ENCODE data around the gene BMAL1.

Gene BMAL1

DNA sequence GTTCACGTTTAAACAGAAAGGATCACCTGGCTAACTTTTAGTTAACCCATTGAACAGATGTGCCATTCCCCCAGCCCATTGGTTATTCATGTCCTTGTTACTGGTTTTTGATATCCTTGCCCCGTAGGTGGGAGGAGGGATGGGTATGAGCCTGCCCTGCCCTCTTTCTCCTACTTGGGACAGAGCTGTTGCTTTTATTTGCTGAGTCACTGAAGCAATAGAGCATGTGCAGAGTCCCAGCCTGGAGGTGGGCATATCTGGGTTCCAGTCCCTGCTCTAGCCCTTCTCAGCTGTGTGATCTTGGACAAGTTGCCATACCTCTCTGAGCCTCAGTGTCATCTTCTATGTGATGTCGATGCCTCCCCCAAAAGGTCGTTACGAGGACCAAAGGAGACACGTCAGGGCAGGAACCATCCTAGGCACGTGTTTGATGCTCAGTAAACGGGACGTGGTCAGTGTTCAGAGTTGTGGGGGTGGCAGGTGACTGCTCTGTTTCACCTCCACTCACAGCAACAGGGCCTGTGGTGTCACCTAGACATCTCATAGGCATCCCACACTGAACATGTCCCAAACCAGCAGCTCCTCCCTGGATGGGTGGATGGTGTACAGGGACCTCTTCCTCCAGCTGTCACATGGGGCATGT, 61.0 kb downstream of the BMAL1 start:
- in situ Hi-C loops (cut with MboI; ENCODE audit: low sequenced_read_pairs) = loop anchor here (25.0 kb wide), 1 partner anchor 376 kb away; no protein-coding TSS in a partner anchor

DNA sequence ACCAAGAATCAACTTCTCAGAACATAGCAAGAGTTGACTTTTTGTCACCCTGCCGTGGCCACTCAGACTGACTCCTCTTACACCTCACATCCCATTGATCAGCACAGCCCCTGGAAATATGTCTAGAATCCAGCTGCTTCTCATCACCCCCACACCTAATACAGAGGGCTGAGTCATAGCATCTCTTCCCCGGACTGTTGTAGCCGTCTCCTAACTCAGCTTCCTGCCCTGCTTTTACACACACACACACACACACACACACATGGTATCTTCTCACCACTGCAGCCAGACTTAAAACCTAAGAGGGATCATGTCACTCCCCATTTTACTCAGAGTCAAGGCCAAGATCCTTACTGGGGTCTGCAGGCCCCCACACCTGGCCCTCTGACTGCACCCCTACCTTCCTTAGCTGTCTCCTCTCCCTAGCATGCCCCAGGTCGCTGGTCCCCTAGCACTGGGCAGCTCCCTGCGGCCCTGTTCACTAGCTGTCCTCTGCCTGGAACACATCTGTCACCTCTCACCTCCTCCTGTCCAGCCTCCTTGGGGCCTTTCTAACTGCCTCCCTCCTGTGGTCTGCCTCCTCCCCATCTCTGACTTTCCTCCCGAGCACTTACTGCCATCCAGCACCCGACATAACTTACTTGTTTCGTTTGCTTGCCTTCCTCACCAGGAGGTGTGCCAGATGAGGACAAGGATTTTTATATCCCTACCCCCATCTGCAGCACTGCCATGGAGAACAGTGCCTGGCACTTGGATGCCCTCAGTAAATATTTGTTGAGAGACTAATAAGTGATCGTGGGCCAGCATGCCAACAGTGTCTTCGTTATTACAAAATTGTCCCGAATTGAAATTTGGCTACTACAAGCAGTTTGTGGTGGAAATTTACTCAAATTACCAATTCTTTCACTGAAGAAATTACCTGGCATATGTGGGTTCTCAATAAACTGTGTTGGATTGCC, 61.9 kb downstream of the BMAL1 start:
- in situ Hi-C loops (cut with MboI; ENCODE audit: low sequenced_read_pairs) = loop anchor here (25.0 kb wide), 1 partner anchor 377 kb away; no protein-coding TSS in a partner anchor

DNA sequence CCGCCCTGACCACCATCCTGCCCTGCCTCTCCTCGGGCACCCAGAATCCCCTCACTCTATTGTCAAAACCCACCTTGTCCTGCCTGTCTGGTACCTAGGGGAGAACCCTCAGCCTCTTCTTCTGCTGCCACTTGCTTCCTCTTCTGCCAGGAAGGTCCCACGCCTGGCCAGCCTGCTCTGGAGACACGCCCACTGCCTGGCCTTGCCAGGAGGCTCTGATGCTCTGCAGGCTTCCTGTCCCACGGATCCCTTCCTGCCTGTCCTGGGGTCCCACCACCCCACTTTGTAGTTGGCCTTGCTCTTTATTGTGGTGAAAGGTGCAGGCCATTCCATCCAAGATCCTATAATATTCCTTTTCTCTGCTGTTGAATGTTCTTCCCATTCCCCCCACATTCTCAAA, 63.4 kb downstream of the BMAL1 start:
- in situ Hi-C loops (cut with MboI; ENCODE audit: low sequenced_read_pairs) = loop anchor here (25.0 kb wide), 1 partner anchor 379 kb away; no protein-coding TSS in a partner anchor

GRCh38 chr11:13343067-13343466, 65.5 kb downstream of the BMAL1 start:
- in situ Hi-C loops (cut with MboI; ENCODE audit: low sequenced_read_pairs) = loop anchor here (25.0 kb wide), 1 partner anchor 381 kb away; no protein-coding TSS in a partner anchor

DNA sequence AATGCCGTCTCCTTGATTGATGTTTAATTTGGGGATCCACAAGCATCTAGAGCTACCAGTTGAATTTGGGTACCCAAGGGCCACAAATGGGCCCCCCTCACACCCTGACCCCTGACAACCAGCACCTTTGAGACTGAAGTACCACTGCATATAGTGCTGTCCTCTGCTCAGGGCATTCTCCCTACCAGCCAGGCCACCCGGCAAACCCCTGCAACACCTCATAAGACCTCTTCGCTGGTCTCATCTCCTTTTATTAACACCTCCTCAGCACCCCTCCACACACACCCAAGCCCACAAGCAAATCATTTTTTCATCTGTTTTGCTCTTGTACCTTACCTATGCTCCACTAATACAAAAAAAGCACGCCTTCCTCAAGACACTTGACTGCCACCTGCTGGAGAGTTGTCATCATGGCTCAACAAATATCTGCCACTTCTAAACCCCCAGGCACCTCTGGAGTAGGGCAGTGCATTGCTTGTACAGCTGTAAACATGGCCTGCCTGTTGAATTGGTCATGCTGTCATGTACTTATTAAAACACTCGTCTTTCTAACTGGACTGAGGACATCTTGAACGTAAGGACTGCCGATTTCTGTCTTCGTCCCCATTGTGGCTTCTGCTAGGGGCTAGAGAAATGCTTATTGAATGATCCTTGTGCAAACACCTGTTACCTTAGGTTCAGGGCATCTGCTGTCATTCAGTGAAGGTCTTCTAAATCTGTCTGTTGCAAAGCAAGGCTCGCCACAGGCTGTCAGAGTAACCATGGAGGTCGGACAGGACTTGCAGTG, 66.5 kb downstream of the BMAL1 start:
- in situ Hi-C loops (cut with MboI; ENCODE audit: low sequenced_read_pairs) = loop anchor here (25.0 kb wide), 1 partner anchor 382 kb away; no protein-coding TSS in a partner anchor

DNA sequence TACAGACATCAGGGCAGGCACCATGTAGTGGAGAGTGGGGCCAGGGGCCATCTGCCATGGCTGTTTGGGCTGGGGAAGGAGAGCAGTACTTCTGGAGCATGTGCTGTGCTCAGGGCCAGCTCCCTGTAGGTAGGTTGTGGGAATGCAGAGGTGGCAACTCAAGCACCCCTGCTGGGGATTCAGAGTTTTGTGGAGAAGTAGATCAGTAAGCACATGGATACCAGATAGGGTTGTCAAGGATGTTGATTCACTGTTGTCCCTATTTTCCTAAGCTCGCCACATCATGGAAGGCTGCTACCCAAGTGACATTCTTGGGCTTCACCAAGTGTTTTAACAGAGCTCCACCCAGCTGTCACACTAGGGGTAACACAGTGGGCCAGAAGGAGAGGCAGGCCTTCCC, 67.2 kb downstream of the BMAL1 start:
- in situ Hi-C loops (cut with MboI; ENCODE audit: low sequenced_read_pairs) = loop anchor here (25.0 kb wide), 1 partner anchor 383 kb away; no protein-coding TSS in a partner anchor

GRCh38 chr11:13346470-13346869, 68.9 kb downstream of the BMAL1 start:
- in situ Hi-C loops (cut with MboI; ENCODE audit: low sequenced_read_pairs) = loop anchor here (25.0 kb wide), 1 partner anchor 384 kb away; no protein-coding TSS in a partner anchor

DNA sequence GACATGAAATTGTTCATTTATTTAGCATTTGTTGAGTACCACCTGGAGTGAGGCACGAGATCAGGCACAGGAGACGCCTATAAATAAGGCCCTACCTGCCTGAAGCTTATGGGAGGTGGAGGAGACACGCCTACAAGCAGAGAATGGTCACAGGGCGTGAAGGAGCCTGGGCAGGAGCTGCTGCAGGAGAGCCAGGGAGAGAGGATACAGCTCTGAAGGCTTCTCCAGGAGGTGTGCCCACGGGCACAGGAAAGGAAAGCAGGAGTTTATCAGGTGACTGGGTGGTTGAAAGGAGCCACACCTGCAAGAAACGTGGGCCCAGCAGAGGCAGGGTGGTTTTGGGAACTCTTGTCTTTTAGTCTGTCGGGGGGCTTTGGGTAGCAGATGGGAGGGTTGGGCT, 70.3 kb downstream of the BMAL1 start:
- in situ Hi-C loops (cut with MboI; ENCODE audit: low sequenced_read_pairs) = loop anchor here (25.0 kb wide), 1 partner anchor 386 kb away; no protein-coding TSS in a partner anchor

- in situ Hi-C loops (cut with MboI; ENCODE audit: low sequenced_read_pairs) = loop anchor here (25.0 kb wide), 1 partner anchor 386 kb away; no protein-coding TSS in a partner anchor
These were observed 70.7 kb downstream of the BMAL1 start for GRCh38 chr11:13348305-13348704.

- in situ Hi-C loops (cut with MboI; ENCODE audit: low sequenced_read_pairs) = loop anchor here (25.0 kb wide), 1 partner anchor 387 kb away; no protein-coding TSS in a partner anchor
These were observed 71.5 kb downstream of the BMAL1 start for GRCh38 chr11:13349046-13349445.

DNA sequence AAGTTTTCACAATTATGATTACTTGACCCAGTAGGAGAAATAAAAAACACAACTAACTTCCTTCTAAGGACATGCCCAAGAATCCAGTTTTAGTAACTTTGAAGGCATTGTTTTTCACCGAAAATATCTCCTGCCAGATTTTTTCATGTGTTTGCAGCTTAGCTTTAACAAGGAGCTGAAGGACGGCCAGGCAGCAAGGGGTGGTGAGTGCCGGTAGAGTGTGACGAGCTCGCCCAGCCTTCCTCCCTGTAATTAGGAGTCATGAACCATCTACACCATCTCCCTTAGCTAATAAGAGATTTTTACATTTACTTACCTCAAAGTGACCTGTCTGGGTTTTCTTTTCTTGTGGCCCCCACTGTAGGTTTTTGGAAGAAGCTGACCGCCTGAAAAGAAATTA, 72.0 kb downstream of the BMAL1 start:
- in situ Hi-C loops (cut with MboI; ENCODE audit: low sequenced_read_pairs) = loop anchor here (25.0 kb wide), 1 partner anchor 387 kb away; no protein-coding TSS in a partner anchor

- in situ Hi-C loops (cut with MboI; ENCODE audit: low sequenced_read_pairs) = no loop called here
These were observed 75.1 kb downstream of the BMAL1 start for GRCh38 chr11:13352711-13353110.

DNA sequence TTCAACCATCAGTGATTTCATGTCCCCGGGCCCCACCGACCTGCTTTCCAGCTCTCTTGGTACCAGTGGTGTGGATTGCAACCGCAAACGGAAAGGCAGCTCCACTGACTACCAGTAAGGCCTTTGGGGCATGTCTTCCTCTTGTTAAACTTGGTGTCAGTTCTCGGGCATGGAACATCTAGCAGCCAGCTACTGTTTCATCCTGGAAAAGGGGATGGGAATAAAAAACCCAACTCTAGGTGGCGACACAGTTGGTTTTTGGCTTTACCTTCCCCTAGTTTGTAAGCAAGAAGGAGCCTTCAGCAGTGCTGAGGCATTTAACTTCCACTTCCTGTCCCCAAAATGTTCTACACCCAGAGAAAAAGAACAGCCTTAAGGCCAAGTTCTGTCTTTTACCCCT, 76.7 kb downstream of the BMAL1 start:
- in situ Hi-C loops (cut with MboI; ENCODE audit: low sequenced_read_pairs) = no loop called here

- in situ Hi-C loops (cut with MboI; ENCODE audit: low sequenced_read_pairs) = no loop called here
These were observed 77.6 kb downstream of the BMAL1 start for GRCh38 chr11:13355191-13355590.

DNA sequence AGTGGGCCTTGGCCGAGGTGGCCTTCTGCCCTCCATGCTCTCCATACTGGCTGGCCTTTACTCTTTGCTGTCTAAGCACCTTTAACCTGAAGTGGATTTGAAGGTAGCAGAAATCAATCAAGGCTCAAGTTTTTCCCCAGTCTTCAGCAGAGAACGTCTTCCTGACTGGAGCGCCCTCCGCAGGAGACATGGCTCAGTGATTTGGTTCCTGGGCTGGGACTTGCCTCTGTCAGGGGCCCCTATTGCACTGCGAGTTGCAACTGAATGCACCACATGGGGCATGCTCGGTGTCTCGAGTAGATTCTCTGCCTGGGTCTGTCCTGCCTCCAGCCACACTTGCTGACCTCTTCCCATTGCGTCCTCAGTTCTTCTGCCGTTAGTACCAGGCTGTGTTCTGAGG, 79.6 kb downstream of the BMAL1 start:
- in situ Hi-C loops (cut with MboI; ENCODE audit: low sequenced_read_pairs) = no loop called here

GRCh38 chr11:13358596-13359270, 81.1 kb downstream of the BMAL1 start:
- in situ Hi-C loops (cut with MboI; ENCODE audit: low sequenced_read_pairs) = no loop called here

DNA sequence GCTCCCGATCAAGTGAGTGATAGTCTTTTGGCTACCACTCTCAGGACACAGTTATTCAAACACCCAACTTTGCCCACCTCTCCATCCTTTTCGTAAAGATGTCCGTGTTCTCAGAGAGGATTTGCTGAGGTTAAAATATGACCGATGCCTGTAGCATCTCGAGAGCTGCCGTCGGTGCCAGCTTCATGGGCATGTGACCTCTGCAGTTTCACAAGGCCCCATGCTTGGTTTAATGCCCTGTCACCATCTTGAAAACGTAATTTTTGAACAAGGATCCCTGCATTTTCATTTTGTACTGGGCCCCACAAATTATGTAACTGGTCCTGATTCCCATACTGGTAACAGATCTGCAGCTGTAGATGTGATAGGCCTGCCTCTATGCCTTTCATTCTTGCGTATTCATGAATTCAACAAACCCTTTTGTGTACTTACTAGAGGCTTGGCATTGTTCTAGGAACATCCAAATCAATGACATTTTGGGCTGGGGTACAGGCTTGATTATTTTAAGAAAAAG, 85.1 kb downstream of the BMAL1 start:
- in situ Hi-C loops (cut with MboI; ENCODE audit: low sequenced_read_pairs) = no loop called here

GRCh38 chr11:13364388-13364787, 86.8 kb downstream of the BMAL1 start:
- in situ Hi-C loops (cut with MboI; ENCODE audit: low sequenced_read_pairs) = no loop called here

DNA sequence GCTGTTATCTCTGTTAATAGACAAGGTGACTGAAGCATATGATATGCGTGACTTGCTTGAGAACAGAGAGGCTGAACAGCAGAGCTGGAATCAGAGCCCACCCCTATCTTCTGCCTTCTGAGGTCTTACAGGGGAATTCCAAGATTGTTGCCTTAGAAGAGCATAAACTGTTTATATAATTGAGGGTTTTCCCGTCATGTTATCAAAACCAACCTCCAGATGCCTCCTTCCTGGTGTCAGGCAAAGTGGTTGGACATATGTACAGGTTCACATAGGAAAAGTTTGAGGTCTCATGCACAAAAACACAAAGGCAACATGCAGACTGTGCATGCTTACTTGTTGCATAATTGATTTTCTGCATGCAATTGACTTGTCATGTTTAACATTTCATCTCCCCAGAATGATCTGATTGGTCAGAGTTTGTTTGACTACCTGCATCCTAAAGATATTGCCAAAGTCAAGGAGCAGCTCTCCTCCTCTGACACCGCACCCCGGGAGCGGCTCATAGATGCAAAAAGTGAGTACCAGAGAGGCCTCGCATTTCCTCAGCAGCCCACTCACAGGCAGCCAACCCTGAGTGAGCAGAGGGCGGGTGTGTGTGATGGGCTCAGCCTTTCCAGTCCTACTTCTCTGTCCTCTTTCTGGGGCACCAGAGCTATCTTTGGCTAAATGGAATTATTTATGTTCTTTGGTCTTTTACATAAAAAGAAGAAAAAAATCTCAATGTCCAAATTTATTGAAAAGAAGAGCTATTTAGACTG, 88.9 kb downstream of the BMAL1 start:
- in situ Hi-C loops (cut with MboI; ENCODE audit: low sequenced_read_pairs) = no loop called here

Data from HL-60/S4 (cell line).